GM12864 (cell line): Measurements from ENCODE around the gene NSMCE1.

ENCODE experiments used
- DNase-seq: peaks from one replicate; pipeline ENCODE4 v3.0.0-alpha.2; 2011; ENCODE audit warnings: low read depth
- H3K4me3 ChIP-seq: 2 replicates; pipeline ENCODE4 v1.5.1; 2011; ENCODE audit warnings: mild to moderate bottlenecking, low read depth, low read length, control low read depth
- TF ChIP-seq, protein P1 (sequence below): IDR thresholded peaks from 2 replicates; pipeline ENCODE4 v1.5.1; 2011; ENCODE audit warnings: low read depth, mild to moderate bottlenecking, moderate library complexity, low read length, control low read depth, inconsistent platforms; ENCODE audit errors: missing control alignments

NSMCE1 gene

DNA sequence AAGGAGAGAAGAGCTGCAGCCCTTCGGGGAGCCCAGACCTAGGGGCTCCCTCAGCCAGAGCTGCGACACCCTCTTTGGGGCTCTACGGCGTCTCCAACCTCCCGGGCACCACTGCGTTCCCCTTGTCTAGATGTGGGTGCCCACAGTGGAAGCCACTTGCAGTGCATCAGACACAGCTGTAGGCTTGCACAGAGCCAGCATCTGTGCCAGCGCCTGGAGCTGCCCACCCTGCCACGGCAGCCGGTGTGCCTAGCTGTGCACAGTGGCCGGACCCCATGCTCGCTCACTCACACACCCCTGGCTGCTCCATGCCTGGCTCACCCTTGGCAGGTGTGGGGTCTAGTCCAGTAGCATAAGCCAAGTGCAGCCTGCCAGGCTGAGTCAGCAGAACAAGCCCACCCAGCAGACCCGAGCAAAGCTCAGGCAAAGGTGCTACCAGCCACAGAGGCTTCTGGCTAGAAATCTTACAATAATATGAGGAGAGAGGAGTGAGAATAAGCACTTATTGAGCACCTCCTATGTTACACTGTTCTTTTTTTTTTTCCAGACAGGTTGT is 78.2 kb downstream of the NSMCE1 start:
- DNase-seq, result no peak
- TF ChIP-seq, protein P1, sequence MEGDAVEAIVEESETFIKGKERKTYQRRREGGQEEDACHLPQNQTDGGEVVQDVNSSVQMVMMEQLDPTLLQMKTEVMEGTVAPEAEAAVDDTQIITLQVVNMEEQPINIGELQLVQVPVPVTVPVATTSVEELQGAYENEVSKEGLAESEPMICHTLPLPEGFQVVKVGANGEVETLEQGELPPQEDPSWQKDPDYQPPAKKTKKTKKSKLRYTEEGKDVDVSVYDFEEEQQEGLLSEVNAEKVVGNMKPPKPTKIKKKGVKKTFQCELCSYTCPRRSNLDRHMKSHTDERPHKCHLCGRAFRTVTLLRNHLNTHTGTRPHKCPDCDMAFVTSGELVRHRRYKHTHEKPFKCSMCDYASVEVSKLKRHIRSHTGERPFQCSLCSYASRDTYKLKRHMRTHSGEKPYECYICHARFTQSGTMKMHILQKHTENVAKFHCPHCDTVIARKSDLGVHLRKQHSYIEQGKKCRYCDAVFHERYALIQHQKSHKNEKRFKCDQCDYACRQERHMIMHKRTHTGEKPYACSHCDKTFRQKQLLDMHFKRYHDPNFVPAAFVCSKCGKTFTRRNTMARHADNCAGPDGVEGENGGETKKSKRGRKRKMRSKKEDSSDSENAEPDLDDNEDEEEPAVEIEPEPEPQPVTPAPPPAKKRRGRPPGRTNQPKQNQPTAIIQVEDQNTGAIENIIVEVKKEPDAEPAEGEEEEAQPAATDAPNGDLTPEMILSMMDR, result no peak
- H3K4me3 ChIP-seq, result no peak overlapping the region

DNA sequence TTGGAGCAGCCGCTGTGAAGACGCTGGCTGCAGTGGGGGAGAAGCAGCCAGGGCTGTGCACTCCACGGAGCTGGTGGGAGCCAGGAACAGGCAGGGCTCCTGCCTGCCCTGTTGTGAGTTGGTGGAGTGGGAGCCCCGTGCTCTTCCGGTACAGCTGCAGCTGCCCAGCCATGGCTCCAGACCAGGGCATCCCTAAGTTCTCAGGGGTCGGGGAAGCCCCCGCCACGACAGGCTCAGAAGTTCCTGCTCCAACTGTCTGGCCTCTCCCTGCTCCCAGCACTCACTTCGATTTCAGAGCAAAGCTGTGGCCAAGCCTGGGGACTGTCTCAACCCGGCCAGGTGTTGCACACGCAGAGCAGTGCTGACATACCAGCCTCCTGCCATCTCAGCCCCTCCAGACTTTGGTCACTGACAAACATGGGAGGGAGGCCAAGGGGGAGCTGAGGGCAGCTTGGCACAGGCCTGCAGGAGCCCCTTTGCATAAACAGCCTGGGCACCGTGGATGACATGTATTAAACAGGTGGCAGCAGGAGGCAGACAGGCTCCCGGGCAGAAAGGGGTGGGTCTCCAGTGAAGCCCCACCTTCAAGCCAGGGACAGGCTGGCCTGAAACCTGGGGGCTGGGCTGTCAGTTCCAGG is 79.1 kb downstream of the NSMCE1 start:
- H3K4me3 ChIP-seq, result no peak overlapping the region
- DNase-seq, result no peak
- TF ChIP-seq, protein P1, result no peak

DNA sequence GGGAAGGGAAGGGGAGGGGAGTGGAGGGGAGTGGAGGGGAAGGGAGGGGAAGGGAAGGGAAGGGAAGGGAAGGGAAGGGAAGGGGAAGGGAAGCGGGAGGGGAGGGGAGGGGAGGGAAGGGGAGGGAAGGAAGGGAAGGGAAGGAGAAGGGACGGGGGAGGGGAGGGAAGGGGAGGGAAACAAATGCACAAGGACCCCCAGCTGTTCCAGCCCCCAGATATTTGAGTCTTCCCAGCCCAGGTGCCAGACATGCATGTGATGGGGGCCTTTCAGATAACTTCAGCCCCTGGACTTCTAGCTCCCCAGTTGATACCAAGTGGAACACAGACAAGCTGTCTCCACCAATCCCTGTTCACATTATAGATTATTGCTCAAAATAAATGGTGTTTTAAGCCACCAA is 79.9 kb downstream of the NSMCE1 start:
- DNase-seq, result no peak
- H3K4me3 ChIP-seq, result no peak overlapping the region
- TF ChIP-seq, protein P1, result no peak

DNA sequence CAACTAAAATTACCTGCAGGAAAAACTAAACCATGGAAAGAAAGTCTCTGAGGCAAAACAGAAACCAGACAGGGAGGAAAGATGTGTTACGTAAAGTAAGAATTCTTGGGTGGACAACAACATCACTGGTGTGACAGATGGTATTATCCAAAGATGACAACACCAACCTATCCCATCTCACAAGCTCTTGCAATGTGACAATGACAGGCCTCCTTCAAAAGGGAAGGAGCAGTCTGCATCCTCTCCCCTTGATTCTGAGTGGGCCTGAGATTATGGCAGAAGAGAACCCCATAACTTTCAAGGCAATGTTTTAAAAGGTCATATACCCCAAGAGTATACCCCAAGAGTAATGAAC is 82.8 kb downstream of the NSMCE1 start:
- no peak for DNase-seq
- TF ChIP-seq, protein P1, result no peak
- no peak overlapping the region for H3K4me3 ChIP-seq

DNA sequence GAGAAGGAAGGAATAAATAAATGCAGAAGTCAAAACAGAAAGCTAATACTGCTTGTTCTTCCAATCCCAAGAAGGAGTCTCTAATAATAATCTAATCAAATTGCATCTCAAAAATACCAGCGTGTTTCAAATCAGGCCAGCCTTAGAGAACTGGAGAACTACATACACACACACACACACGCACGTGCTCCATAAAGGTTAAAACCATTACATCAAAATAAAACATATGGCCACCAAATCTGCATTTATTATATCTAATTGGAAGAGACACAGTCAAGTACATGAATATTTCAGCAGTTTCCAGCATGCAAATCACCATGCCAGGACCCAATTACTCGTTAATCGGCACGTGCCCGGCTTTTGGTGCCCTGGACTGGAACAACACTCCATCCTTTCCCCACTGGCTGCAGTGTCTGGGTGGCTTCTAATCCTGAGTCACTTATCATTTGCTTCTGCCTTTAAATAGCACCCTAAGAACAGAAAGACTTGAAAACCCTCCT is 85.6 kb downstream of the NSMCE1 start:
- no peak for DNase-seq
- TF ChIP-seq, protein P1, result no peak

DNA sequence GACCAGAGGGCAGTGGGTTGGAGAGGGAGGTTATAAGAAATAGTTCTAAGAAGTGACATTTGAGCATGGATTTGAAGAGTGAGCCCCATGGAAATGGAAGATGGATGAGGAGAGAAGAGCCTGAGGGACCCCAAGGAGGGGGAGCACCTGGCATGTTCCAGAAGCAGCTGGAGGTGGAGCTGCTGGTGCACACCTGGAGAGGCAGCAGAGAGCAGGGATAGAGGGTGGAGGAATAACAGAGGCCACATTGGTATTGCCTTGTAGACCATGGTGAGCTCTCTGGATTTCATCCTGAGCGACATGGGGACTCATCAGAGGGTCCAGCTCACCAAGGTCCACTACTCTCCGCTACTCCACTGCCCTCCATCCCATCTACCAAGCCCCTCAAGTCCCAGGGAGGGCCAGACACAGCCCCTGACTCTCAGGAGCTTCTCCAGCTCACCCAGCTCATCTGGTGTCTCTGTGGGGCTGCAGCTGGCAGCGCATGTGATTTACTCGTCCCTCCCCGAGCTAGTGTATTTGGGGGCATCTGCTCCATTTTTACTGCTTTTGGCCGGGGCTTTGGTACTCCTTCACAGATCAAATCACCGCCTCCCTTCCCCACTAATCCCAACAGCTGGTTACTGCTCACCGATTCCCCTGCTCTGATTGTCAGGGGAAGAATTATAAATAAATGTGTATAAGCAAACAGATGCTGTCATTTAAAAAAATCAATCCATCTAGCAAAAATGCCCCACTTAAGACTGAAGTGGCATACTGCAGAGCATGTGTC is 87.4 kb downstream of the NSMCE1 start:
- TF ChIP-seq, protein P1, result peak; percentile 40

More for the DNA sequence above, 85.6 kb downstream of the NSMCE1 start:
- H3K4me3 ChIP-seq, result no peak overlapping the region

More for the DNA sequence above, 87.4 kb downstream of the NSMCE1 start:
- DNase-seq, result no peak
- H3K4me3 ChIP-seq, result no peak overlapping the region
